SKM-1 treated with dmso at 0.1 percent for 144 hours (cell line): ENCODE data around the gene SLC16A6.
"Not testable (repeated sequence)": the region's sequence is repeated elsewhere in the genome, so short reads cannot be mapped to it uniquely, and the experiment has no call there.

ENCODE experiments used
- DNase-seq: peaks from one replicate; lab custom pipeline; 2025; ENCODE audit not compliant: unreplicated experiment; lab: John Stamatoyannopoulos, UW

The SLC16A6 gene, protein sequence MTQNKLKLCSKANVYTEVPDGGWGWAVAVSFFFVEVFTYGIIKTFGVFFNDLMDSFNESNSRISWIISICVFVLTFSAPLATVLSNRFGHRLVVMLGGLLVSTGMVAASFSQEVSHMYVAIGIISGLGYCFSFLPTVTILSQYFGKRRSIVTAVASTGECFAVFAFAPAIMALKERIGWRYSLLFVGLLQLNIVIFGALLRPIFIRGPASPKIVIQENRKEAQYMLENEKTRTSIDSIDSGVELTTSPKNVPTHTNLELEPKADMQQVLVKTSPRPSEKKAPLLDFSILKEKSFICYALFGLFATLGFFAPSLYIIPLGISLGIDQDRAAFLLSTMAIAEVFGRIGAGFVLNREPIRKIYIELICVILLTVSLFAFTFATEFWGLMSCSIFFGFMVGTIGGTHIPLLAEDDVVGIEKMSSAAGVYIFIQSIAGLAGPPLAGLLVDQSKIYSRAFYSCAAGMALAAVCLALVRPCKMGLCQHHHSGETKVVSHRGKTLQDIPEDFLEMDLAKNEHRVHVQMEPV

DNA sequence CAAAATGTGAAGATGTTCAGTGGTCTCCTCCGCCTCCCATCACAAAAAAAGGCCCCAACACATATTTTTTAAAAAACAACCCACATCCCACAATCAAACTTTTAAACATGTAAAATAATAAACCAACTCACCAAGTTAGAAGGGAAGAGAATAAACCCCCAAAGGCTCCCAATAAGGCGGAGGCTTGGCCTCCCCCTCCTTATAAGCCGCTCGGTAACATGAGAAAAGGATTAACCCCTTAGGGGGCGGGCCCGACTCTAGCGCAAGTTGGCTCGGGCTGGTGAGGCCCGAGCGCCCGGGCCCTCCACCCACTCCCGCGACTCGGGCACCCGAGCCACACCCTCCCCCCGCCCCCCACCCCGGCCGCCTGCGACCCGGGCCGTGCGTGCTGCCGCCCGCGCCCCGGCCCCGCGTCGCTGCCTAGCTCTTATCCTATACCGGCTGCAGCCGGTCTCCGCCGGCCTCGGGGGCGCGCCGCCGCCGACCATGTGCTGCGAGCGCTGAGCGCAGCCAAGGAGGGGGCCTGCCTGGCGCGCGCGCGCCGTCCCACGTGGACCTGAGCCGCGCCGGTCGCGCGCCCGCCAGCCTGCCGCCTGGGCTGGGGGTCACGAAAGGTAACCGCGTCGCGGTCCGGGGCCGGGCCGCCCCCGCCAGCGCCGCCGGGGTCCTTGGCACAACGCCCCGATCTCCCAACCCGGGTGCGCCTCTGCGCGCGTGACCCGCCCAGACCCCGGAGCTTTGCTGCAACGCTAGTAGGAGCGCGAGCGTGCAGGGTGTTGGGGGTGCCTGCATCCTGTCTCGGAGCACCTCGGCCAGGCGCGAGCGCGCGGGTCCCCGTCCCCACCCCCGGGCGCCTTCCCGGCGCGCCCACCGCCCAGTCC is at the start of gene SLC16A6, which contains the start of gene ARSG:
TSS of gene SLC16A6 (minus strand) at position 173 of the 881 bp plus-strand sequence. CDS start 12,807 bp downstream, outside the sequence.
TSS of gene ARSG (plus strand) at position 541 of the 881 bp plus-strand sequence. CDS start 15,999 bp downstream, outside the sequence.
- no peak for DNase-seq

DNA sequence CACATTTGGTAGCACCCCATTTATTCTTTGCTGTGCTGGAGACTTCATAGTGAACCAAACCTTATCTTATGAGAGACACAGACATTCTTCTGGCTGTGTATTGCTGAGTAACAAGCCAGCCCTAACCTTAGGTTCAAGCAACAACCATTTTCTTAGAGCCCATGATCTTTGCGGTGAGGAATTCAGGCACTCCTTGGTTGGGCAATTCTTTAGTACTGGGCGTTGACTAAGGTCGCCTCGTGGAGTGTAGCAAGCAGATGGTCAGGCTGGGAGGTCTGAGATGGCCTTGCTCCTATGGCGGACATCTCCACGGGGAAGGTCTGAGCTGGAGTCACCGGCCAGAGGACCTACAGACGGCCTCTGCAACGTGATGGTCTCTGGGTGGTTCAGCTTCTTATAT is 43.5 kb upstream of the SLC16A6 start:
- no peak for DNase-seq

DNA sequence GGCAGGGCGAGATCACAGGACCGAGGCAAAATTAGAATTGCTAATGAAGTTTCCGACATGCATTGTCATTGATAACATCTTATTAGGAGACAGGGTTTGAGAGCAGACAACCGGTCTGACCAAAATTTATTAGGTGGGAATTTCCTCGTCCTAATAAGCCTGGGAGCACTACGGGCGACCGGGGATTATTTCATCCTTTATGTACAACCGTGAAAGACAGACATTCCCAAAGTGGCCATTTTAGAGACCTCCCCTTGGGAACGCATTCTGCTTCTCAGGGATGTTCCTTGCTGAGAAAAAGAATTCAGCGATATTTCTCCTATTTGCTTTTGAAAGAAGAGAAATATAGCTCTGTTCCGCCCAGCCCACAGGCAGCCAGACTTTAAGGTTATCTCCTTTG is 41.0 kb upstream of the SLC16A6 start:
- DNase-seq = not testable (repeated sequence)

DNA sequence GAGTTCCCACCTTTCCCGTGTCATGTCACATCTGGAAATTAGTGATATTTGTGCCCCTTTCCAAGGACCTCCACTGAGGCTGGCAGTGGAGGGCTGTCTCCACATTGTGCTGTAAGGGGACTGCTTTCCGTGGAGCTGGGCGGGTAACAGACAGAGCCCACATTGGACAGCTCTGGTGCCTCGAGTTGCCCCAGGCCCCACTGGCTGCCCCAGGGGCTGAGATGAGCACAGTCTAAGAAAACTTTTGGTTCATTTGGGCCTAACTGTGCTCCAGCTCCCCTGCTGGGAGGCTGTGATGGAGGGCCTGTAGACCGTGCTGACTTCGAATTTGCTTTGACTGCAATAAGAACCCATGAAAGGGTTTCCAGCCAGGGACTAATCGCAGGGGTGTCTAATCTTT is 38.4 kb upstream of the SLC16A6 start:
- no peak for DNase-seq

DNA sequence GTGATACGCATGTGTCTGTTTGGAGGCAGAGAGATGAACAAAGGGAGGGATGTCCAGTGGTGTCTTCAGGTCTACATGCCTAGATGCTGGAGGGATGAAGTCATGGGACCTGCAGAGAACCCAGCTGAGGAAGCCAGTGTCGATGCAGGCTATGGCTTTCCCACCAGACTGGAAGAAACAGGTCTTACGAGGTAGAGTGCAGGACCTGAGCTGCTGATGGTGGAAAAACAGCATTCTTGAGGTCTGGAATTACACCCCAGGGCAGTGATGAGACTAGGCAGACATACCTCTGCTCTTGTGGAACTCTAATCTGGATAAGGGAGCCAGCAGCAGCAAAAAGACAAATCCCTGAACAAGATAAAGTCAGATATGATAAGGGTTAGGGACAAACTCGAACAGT is 37.7 kb upstream of the SLC16A6 start:
- DNase-seq = no peak

DNA sequence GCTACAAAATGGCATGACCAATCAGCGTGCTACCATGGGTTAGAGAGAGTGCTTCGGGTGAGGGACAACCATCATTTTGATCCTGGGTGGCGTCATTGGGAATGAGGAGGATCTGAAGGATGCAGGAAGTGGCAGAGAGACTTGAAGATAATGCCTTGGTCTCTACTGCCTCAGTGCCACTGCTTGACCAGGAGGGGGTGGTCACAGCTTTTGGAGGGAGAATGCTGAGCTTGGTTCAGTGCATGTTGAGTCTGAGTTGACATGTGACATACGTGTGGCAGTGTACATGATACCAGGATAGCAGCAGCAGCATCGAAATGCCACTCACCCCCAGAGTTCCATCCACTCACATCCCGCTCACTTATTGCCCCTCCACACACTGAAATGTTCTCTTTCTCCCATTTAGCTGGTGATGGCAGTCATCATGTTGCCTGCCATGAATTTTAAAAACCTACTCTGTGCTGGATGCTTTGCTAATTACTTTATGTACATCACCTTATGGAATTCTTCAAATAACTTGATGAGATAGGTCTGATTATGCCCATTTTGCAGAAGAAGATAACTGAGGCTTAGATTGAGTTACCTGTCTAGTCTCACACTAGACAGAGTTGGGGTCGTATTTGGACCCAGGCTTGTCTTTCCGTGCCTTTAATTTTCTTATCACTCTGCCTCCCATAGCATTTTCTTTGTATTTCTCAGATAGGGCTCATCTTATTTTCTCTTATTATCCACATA is 37.1 kb upstream of the SLC16A6 start:
- no peak for DNase-seq

DNA sequence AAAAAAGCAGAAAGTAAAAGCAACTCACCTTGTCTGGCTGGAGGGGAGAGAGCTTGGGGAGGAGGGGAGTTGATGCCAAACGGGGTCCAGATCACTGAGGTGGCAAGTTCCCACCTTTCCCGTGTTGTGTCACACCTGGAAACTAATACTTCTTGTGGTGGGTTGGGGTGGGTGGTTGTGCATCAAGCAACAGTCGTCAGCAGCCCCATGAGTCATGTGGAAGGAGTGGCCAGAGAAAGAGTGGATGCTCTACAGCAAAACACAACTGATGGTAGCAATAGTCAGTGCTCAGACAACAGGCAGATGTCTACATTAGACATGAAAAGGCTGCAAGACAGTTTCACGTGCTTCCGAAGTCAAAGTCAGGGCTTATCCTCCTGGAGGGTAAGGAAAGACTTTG is 35.8 kb upstream of the SLC16A6 start:
- no peak for DNase-seq

DNA sequence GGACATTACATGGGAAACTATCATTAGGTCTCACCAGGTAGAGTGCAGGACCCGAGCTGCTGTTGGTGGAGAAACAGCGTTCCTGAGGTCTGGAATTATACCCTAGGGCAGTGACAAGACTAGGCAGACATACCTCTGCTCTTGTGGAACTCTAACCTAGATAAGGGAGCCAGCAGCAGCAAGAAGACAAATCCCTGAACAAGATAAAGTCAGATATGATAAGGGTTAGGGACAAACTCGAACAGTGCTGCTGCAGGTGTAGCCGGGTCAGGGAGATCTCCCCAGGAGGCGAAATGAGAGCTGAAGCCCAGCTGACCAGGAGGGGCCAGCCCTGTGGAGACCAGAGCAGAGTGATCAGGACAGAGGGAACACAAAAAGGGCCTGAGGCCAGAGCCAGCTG is 35.0 kb upstream of the SLC16A6 start:
- no peak for DNase-seq

DNA sequence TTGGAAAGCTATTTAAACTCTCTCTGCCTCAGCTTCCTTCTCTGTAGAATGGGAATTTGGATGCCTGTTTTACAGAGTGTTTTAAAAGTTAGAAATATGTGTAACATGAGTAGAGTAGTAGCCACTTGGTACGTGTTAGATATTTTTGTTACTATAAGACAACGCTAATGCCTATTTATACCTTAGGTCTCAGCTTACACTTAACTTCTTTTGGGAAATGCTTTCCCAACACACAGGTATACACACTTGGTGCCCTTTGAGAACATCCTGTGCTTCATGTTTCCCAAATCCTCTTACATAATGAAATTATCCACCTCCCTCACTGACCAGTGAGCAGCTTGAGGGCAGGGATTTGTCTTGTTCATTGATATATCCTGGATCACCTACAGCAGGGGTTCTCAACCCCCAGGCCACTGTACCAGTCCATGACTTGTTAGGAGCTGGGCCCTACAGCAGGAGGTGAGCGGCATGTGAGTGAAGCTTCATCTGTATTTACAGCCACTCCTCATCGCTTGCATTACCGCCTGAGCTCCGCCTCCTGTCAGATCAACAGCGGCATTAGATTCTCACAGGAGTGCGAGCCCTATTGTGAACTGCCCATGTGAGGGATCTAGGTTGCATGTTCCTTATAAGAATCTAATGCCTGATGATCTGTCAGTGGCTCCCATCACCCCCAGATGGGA is 33.9 kb upstream of the SLC16A6 start:
- DNase-seq = no peak

DNA sequence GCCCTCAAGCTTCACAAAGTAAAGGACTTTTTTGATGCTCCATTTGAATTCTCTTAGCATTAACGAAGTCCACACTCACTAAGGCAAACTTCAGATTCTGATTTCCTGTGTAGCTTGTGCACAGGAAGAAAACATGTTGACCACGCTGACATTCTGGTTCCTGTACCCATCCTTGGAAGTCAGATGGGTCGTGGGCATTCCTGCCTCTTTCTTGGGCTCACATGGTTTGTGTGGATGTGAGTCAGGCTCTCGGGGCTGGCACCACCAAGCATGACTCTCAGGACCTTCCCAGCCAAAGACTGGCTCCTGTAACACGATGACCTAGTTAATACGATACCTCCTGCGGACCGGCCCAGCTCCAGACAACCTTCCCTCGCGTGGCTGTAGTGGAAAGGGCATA is 33.2 kb upstream of the SLC16A6 start:
- DNase-seq = no peak

DNA sequence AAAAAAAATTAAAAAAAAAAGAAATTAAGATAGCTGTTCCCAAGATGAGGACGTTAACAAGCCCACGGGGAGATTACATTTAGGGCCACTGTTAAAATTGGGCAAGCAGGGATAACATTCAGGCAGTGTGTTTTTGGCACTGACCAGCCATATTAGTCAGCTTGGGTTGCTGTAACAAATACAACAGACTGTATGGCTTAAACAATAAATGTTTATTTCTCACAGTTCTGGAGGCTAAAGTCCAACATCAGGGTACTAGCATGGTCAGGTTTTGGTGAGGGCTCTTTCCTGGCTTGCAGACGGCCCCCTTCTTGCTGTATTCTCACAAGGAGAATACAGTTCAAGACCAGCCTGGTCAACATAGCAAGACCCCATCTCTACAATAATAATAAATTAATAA is 31.7 kb upstream of the SLC16A6 start:
- DNase-seq = no peak

DNA sequence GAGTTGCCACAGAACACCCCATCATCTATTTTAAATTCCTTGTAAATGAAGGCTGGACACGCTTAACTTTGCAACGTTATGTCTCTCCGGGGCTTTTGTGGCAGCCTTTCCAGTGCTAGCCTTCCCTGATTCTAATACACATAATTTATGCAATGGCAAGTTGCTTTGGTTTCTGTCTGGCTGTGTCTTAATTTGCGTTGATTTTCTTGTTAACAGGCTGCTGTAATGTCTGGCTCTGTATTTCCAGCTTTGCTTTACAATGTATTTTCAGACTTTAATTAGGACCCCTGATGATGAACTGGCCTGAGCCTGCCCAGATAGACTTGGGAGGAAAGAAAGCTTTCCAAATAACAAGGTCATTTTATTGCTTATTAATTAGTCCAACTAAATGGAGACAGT is 30.6 kb upstream of the SLC16A6 start:
- DNase-seq = no peak

DNA sequence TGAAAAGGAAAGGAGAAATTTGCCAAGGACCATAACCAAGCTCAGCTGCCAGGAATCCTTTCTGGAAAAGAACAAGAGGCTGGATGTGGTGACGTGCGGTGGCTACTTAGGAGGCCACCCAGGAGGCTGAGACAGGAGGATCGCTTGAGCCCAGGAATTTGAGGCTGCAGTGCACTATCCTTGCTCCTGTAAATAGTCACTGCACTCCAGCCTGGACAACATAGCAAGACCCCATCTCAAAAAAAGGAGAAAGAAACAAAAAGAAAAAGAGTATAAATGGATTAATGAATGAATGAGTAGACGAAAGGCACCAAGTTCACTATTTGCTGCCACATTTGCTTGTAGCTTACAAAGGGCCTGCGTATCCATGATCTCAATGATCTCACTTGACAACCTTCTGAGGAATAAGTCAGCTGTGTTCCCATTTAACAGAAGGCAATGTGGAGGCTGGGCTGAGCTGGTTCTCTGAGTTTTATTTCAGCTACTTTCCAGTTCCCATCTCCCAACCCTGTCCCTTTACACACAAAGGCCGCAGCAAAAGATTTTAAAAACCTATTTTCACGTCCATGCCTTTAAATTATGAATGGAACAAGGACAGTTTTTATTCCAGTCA is 30.1 kb upstream of the SLC16A6 start:
- DNase-seq = no peak

DNA sequence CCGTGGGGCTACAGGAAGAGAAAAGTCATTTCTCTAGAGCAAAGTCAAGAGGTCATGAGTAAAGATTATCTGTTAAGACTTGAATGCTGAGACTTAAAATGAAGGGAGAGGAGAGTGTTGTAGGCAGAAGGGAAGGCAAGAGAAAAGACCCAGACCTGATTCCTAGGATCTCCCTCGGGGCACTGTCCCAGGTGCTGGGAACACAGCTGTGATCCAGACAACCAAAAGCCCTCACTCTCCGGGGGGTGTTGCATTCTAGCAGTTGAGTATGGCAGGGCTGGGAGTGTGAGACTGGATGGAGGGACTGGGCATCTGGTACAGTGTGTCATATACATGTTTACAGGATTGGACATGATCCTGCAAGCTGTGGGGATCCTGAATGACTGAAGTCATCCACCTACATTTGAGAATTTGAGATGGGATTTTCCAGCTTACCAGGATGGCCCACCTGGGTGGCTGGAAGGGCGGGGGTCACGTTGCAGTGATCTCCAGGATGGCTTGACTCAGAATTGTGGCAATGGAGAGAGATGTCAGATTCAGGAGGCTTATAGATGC is 29.5 kb upstream of the SLC16A6 start:
- no peak for DNase-seq

DNA sequence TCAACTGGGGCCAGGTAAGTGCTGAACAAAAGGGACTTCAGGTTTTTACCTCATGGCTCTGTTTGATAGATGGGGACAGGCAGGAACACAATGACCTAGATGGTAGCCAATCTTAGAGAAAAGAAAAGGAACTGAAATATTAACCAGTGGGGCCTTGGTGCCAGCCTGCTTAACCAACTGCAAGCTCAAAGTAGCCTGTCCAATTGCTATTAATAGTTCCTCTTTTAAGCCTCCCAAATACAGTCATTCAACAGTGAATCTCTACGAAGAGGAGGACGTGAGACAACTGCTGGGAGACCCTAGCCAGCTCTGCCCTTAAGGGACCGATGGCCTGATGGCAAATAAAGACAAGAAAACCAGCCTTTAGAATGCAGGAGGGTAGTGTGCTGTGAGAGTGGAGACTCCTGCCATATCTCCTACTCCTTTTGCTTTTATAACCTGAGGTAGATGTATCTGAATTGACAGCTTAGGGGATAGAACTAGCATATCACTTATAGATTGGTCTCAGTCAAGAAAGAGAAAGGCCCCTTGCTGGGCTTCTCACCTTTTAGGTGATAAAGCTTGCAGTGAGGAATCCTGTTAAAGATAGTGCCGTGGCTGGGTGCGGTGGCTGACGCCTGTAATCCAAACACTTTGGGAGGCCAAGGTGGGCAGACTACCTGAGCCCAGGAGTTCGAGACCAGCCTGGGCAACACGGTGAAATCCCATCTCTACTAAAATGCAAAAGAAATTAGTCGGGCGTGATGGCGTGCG is 28.7 kb upstream of the SLC16A6 start:
- peak; percentile 12 for DNase-seq

DNA sequence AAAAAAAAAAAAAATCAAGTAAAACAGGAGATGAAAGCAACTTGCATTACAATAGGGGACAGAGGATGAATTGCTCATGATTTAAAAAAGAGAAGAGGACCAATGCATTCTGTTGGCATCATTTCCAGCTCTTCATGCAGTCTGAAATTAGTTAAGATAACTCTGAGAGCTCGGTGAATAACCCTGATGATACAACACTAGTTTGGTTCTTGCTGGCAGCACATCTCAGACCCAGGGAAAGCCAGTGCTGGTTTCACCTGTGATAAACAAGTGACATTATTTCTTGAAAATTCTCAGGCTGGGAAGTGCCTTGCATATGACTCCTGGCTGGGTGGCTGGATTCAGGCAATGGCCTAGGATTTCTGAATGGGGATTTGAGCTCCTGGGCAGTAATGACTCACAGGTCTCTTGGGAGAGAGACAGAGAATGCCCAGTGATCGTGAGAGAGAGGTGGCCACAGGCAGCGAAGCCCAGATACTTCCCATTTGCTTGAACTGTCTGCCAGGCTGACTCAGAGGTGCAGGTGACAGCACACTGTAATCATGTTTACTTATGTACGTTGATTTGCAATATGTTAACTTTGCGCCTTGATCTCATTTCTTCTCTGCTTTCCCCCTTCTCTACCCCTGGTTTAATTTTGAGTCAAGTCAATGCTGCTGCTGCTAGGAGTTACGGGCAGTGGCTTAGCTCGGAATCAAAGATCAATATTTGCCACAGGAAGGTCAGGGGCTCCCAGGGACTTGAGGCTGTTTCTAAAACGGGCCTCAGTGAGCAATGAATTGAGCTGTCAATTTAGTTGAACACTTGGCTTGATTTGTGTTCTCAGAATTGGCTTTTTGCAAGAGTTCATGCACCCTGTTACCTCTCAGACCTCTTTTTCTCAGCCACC is 27.4 kb upstream of the SLC16A6 start:
- DNase-seq = no peak

DNA sequence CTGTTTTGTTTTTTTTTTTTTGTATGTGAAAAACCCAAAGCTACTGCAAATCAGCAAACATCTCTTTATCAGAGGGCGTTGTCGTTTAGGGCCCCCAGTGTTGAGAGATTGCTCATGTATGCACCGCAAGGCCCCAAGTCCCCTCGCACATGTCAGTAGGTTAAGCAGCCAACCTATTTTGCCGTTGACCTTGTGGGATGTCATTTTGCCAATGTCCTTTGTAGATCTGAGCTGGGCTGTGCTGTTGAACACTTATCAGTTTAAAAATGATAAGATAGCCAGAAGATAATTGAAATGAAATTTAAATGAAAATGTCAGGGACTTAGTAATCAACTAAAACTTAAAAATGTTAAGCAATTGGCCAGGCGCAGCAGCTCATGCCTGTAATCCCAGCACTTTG is 26.5 kb upstream of the SLC16A6 start:
- DNase-seq = no peak

DNA sequence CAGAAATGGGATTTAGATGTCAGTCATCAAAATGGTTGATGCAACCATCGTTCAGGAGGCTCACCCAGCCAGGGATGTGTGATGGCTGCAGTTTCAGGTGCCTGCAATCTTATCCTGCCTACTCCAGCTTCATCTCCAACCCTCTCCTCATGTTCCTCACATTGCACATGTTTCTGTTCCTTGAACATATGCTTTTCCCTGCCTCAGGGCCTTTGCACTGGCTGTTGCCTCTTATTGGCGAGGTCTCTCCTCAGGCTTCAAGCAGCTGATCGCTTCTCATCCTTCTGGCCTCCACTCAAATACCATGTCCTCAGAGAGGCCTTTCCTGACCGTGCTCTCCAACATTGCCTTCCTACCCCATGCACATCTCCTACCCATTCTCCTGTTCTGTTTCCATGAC is 25.0 kb upstream of the SLC16A6 start:
- no peak for DNase-seq
